Measurements from ENCODE around the gene SSTR1.
"Not testable (repeated sequence)": the region's sequence is repeated elsewhere in the genome, so short reads cannot be mapped to it uniquely, and the experiment has no call there.

The SSTR1 gene, protein sequence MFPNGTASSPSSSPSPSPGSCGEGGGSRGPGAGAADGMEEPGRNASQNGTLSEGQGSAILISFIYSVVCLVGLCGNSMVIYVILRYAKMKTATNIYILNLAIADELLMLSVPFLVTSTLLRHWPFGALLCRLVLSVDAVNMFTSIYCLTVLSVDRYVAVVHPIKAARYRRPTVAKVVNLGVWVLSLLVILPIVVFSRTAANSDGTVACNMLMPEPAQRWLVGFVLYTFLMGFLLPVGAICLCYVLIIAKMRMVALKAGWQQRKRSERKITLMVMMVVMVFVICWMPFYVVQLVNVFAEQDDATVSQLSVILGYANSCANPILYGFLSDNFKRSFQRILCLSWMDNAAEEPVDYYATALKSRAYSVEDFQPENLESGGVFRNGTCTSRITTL

GRCh38 chr14:38207736-38208617 lies at the start of gene SSTR1:
Gene SSTR1, plus strand, starts transcription at chr14:38207904. Its CDS starts 1,486 bp downstream, at chr14:38209390.
- no peak for DNase-seq

DNA sequence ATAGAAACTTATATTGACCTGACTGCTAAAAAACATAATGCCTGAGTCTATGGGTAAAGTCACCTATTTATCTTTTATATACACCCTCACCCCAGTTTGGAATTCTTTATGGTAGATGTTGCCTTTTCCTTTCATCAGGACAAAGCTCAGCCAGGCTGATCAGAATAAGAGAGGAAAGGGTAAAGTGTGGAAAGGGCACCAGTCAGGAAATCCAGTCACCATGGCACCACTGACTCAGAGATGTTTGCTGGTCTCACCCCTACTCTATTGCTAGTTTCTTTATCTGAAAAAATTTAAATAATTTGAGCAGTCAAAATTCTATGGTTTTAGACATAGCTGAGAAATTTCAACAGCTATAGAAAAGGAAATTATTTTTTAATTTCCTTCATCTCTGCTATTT lies 49.2 kb upstream of the SSTR1 start:
- DNase-seq, result no peak

DNA sequence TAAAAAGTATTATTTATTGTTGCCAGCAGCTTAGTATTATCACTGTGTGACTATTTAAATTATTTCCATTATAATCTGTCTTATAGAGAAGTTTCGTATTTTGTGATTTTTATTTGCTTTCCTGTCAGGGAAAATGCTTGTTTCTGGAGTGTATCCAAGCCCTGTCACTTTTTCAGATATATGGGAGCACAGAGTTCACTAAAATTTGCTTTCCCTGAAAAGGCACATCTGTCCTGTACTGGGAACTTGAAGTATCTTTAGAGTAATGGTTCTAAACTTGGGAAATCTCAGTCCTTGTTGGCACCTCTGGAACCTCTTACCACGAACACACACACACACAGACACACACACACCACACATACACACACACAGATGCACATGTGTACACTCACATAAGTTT lies 39.3 kb upstream of the SSTR1 start:
- no peak for DNase-seq

DNA sequence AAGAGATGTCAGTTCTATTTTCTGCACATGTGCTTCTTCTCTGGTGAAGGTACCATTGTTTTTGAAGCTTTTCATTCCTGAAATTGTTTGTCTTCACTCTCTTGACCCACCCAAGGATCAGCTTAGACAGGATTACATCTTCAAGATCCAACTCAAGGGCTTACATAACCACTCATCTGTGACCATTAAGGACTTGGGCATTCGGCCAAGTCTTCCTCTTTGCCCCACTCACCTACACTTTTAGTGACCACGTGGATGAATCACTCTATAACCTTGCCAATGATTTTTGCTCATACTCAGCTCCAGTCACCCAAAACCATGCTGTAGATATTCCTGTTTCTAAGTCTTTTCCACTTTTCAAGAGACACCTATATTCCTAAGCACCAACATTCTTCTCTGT lies 36.5 kb upstream of the SSTR1 start:
- peak; percentile 88 for DNase-seq

- DNase-seq, result no peak
These were observed 33.0 kb upstream of the SSTR1 start for GRCh38 chr14:38174711-38175110.

DNA sequence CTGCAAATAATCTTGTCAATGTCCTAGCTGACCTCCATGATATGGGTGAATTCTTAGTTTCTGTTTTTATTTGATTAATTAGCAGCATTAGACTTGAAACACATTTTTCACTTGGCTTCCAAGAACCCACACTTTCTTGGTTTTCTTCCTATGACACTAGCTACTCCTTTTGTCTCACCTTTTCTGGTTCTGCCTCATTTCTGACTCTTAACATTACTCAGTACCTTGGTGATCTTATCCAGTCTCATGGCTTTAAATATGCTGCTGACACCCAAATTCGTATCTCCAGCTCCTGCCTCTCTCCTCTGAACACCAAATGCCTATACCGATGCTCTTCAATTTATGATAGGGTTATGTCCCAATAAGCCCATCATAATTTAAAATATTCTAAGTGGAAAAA lies 32.0 kb upstream of the SSTR1 start:
- no peak for DNase-seq

- DNase-seq, result no peak
These were observed 31.3 kb upstream of the SSTR1 start for GRCh38 chr14:38176379-38176778.

DNA sequence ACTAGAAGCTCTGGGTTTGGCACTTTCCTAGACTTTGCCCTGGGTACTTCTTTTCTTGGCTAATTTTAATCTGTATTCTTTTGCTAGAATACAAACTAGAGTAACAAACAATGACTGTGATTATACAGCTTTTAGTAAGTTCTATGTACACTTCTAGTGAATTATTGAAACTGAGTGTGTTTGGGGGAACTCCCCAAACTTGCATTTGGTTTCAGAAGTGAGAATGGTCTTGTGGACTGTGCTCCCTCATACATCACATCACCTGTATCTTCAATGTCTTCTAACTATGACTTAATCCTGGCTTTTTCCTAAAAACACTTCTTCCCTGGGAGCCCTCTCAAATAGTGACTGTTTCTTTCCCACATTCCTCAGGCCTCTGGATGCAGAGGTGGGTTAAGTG lies 23.6 kb upstream of the SSTR1 start:
- no peak for DNase-seq

DNA sequence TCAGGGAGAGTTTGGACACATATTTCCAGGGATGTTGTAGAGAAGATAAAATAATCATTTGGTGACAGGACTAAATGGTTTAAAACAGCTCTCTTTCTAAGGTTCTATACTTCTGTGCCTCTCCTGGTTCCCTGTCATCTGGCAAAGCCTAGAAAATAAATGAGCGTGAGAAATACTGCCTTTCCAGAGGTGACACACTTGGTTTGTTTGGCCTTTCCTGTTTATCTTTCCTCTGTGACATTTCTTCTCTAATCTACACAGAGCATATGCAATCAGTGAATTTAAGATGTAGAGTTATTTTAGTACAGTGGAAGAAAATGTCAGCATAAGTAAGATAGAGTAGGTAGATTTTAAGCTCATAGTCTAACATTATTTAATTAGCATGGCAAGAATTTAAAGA lies 22.0 kb upstream of the SSTR1 start:
- no peak for DNase-seq

DNA sequence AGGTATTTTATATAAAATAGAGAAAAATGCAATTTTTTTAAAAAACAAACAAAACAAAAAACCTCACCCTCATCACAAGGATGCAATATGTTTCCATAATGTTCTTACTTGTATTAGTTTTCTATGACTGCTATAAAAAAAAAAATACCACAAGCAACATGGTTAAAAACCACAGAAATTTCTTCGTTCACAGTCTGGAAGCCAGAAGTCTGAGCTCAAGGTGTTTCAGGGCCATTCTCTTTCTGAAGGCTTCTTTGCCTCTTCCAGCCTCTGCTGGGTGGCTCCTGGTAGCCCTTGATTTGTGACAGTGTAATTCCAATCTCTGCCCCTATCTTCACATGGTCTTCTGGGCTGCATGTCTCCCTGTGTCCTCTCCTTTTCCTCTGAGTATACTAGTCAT lies 21.5 kb upstream of the SSTR1 start:
- no peak for DNase-seq

DNA sequence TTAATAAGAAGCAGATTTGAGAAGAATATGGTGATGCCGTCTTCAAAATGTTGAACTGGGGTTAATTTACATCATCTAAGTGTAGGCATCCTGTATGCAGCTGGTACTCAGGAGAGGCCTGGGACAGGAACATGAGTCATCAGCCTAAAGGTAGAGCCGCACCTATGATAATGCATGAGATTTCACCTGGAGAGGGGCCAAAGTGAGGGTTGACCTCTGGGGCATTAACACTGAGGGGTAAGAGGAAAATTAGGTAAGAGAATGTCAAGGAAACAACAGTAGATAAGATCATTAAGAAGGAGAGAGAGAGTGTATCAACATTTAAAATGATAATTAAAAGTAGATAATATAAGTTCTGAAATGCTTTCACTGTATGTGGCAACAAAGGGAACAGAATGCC lies 20.2 kb upstream of the SSTR1 start:
- no peak for DNase-seq

DNA sequence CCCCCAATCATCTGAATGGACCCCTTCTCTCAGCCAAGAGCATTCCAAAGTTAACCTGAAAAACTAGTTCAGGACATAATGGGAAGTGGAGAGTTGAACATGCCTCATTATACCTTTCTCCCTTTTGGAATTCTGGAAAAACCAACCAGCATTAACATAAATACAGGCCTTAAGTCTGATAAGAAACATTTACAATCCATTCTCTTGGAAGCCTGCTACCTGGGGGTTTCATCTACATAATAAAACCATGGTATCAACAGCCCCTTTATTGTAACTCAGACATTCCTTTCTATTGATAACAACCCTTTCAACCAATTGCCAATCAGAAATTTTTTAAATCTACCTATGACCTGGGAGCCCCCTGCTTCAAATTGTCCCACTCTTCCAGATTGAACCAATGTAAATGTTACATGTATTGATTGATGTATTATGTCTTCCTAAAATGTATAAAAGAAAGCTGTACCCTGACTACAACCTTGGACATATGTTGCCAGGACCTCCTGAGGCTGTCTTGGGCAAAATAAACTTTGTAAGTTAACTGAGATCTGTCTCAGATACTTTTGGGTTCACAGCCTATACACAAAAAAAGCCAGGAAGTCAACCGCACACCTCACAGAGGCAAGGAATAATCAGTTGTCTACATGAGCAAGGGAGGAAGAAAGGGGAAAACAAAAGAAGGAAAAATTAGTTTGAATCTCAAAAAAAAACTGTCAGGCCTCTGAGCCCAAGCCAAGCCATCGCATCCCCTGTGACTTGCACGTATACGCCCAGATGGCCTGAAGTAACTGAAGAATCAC lies 17.6 kb upstream of the SSTR1 start:
- DNase-seq, result no peak

- DNase-seq, result not testable (repeated sequence)
These were observed 16.9 kb upstream of the SSTR1 start for GRCh38 chr14:38190846-38191245.

- DNase-seq, result not testable (repeated sequence)
These were observed 16.2 kb upstream of the SSTR1 start for GRCh38 chr14:38191491-38191890.

DNA sequence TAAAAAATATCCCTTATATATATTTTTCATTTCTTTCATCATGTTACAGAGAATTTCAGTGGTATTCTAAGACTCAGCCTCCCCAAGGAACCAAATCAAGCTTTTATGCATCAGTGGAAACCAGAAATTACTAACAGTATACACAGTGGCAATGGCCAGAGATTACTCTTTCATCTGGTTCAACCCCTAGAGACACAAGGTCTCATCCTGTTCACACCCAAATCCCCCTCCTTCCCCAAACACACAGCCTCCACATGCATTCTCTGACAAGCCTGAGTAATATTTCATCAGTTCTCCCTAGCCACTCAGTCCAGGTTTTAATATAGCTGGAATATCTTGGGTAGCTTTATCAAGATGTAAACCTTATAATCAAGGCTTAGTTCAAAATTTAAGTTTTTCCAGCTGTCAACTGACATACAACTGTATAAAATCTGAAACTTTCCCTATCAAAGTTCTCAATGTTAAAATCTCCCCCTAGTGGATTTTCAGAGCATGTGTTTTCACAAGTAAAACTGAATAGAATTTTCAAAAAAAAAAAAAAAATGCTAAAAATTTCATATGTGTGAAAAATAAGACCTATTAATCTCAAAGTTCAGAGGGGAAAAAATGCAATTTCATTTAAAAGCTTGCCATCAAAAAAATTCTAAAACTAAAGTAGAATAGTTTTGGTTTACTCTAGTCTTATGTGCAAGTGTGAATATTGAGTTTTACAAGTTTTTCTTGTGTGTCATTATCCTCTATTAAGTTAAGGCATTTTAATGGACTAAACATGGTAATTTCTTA lies 10.5 kb upstream of the SSTR1 start:
- no peak for DNase-seq

DNA sequence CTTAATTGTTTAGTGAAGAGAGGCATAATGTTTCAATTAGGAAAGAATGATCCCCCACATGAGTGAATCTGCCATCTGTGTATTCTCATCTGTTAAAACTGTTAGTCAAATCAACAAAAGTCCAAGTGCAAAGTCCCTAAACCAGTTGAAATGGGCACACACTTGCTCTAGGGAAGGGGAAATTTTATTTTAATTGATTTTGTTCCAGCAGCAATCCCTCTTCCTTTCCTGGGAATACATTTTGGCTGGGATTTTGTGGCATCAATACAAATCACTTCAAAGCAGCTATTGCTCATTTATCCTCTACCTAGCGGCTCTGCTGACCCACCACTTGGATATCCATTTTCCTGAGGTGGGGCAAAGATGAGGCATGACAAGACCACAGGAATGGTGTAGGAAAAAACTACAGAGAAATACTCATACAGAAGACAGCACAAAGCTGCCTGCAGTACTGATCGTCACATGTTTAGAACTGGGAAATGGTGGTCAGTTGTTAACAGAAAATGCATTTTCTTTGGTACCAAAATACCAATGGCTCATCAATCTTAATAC lies 9.8 kb upstream of the SSTR1 start:
- DNase-seq, result no peak

- DNase-seq, result no peak
These were observed 9.3 kb upstream of the SSTR1 start for GRCh38 chr14:38198425-38198824.

DNA sequence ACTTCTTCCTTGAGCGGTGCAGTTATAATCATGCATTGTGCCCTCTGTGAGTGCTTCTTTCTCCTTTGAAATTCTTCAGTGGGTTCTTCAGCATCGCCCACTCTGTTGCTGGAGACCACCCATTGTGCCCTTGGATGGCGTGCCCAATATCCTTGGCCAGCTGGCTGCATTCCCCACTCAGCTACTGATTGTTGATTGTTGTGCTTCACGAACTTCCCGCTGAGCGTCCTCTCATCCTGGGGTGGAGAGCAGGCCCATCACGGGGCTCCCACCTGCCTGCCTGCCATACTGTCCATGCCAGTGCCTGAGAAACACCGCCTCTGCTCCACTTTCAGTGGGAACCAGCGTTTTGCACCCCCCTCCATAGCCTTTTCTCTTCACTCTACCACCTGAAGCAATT lies 8.6 kb upstream of the SSTR1 start:
- DNase-seq, result no peak

DNA sequence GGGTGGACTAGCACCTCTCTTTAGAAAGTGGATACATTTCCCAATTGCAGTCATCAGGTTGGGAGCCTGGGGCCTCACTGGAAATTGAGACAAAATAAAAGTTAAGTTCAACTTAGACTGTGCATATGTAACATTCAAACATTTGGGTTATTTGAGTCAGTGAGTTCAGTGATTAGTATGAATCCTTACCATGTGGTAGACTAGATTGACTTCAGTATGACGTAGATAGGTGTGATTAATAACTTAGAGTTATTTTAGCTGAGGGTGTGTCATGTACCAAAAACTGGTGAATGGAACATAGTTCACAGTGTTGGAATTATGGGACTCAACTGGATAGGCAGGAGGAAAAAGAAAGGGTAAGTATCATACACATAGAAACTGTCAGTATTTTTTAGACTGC lies 8.0 kb upstream of the SSTR1 start:
- no peak for DNase-seq

GRCh38 chr14:38201137-38201828 lies 6.4 kb upstream of the SSTR1 start:
- DNase-seq, result no peak

- no peak for DNase-seq
These were observed 5.1 kb upstream of the SSTR1 start for GRCh38 chr14:38202444-38203191.
